Measurements from ENCODE around the gene ANKRD31. TPM values are rescaled to one million over a fixed set of nuclear protein-coding genes. Genes with fewer than 3 reads are reported as not detected.

The ANKRD31 gene
- total RNA-seq, 1 experiment from 2014 or later = 0.26 TPM

DNA sequence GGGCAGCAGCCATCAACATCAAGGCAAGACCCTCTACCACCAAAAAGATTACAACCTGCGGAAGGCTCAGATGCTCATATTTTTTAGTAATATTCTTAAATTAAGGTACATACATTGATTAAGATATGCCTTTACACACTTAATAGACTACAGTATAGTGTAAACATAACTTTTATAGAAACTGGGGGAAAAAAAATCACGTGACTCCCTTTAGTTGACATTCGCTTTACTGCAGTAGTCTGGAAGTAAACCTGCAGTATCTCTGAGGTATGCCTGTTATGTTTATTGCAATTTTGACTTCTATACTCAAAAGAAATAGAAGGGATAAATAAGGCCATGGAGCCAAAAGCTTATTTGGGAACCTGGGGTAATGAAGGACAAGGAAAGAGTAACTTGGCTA lies 169.2 kb downstream of the ANKRD31 start:
- TF ChIP-seq EZH2 (IDR thresholded peaks at IDR 0.05; ENCODE audit: low read length, unreplicated experiment) = no peak
- no peak for TF ChIP-seq EZH2phosphoT487 (IDR thresholded peaks at IDR 0.05; ENCODE audit: borderline replicate concordance, low read length)
- TF ChIP-seq CTCF (conservative IDR thresholded peaks at IDR 0.05; ENCODE audit: low read depth, low read length) = no peak
- Histone ChIP-seq H3K9me3 (ENCODE audit: low read length) (no peaks in the 10 kb centered on the region), H3K27ac (ENCODE audit: low read length) (no peak overlapping the region), H3K4me1 (ENCODE audit: insufficient read depth, low read length) (peaks cover 6% of the 10 kb centered on the region; the same call in 1 of the 2 replicates), H2AFZ (ENCODE audit: low read length) (no peak overlapping the region), H3K79me2 (ENCODE audit: low read length) (no peaks in the 10 kb centered on the region), H3K9me2 (replicated peaks; ENCODE audit: low read length) (no peaks in the 10 kb centered on the region), H4K20me1 (ENCODE audit: low read length) (no peaks in the 10 kb centered on the region), H3K27me3 (ENCODE audit: low read length) (no peaks in the 10 kb centered on the region), H3F3A (ENCODE audit: low read length, unreplicated experiment) (no peaks in the 10 kb centered on the region), H3K9ac (ENCODE audit: low read length) (no peak overlapping the region), H3K36me3 (ENCODE audit: low read depth, low read length) (no peaks in the 10 kb centered on the region), H3K4me2 (ENCODE audit: low read length) (no peak overlapping the region), H3K4me3 (ENCODE audit: low read length) (no peak overlapping the region)
- intact Hi-C loops (cut with micrococcal nuclease) = no loop called here
- POLR2A ChIA-PET (ENCODE audit: unreplicated experiment) = interaction anchor here (0.6 kb wide), 1 partner anchor 12 kb away, joined by 4 read pairs; no protein-coding TSS in a partner anchor
- CTCF ChIA-PET = no interaction called here
- DNase-seq = no peak
- ATAC-seq = no peak
- no TSS peak for BruUV-seq (replicated peaks)

DNA sequence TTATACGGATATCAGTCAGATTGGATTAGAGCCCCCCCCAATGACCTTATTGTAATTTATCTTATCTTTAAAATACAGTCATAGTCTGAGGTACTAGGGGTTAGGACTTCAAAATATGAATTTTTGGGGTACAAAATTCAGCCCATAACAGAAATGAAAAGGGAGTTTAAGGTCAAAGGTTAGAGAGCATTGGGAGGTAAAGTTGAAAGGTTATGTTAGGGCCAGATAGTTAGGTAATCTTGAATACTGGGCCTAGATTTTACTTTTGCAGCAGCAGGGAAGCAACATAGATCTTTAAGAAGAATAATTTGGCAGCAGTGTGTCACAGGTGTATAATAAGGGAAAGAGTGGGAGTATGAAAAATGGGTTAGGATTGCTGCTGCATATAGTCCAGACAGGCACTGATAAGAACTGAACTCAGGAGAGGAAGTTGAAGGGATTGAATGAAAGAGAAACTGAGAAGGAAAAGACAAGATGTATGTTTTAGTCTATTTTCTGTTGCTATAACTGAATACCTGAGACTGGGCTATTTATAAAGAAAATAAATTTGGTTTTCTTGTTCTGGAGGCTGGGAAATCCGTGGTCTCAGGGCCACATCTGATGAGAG lies 173.7 kb downstream of the ANKRD31 start:
- H4K20me1 ChIP-seq (ENCODE audit: low read length) = no peaks in the 10 kb centered on the region
- BruUV-seq (replicated peaks) = no TSS peak
- no peaks in the 10 kb centered on the region for H3K9me3 ChIP-seq (ENCODE audit: low read length)
- H3K4me2 ChIP-seq (ENCODE audit: low read length) = no peak overlapping the region
- H3K27me3 ChIP-seq (ENCODE audit: low read length) = no peaks in the 10 kb centered on the region
- H3F3A ChIP-seq (ENCODE audit: low read length, unreplicated experiment) = no peaks in the 10 kb centered on the region
- ATAC-seq (no peak), DNase-seq (no peak)
- ChIA-PET POLR2A (ENCODE audit: unreplicated experiment) (no interaction called here), CTCF (no interaction called here)
- no peak overlapping the region for H3K27ac ChIP-seq (ENCODE audit: low read length)
- no peak overlapping the region for H2AFZ ChIP-seq (ENCODE audit: low read length)
- H3K4me3 ChIP-seq (ENCODE audit: low read length) = no peak overlapping the region
- no peak overlapping the region for H3K9ac ChIP-seq (ENCODE audit: low read length)
- no peaks in the 10 kb centered on the region for H3K79me2 ChIP-seq (ENCODE audit: low read length)
- no peak for TF ChIP-seq EZH2 (IDR thresholded peaks at IDR 0.05; ENCODE audit: low read length, unreplicated experiment)
- TF ChIP-seq CTCF (conservative IDR thresholded peaks at IDR 0.05; ENCODE audit: low read depth, low read length) = no peak
- no peak for TF ChIP-seq EZH2phosphoT487 (IDR thresholded peaks at IDR 0.05; ENCODE audit: borderline replicate concordance, low read length)
- intact Hi-C loops (cut with micrococcal nuclease) = no loop called here
- no peaks in the 10 kb centered on the region for H3K4me1 ChIP-seq (ENCODE audit: insufficient read depth, low read length)
- no peaks in the 10 kb centered on the region for H3K9me2 ChIP-seq (replicated peaks; ENCODE audit: low read length)
- H3K36me3 ChIP-seq (ENCODE audit: low read depth, low read length) = no peaks in the 10 kb centered on the region

- Histone ChIP-seq H4K20me1 (ENCODE audit: low read length) (no peaks in the 10 kb centered on the region), H3K79me2 (ENCODE audit: low read length) (no peaks in the 10 kb centered on the region), H2AFZ (ENCODE audit: low read length) (no peak overlapping the region), H3K27ac (ENCODE audit: low read length) (no peak overlapping the region), H3K4me3 (ENCODE audit: low read length) (no peak overlapping the region), H3K4me1 (ENCODE audit: insufficient read depth, low read length) (no peaks in the 10 kb centered on the region), H3K9ac (ENCODE audit: low read length) (no peak overlapping the region), H3F3A (ENCODE audit: low read length, unreplicated experiment) (no peaks in the 10 kb centered on the region), H3K4me2 (ENCODE audit: low read length) (no peak overlapping the region), H3K9me3 (ENCODE audit: low read length) (no peaks in the 10 kb centered on the region), H3K9me2 (replicated peaks; ENCODE audit: low read length) (no peaks in the 10 kb centered on the region), H3K36me3 (ENCODE audit: low read depth, low read length) (no peaks in the 10 kb centered on the region), H3K27me3 (ENCODE audit: low read length) (no peaks in the 10 kb centered on the region)
- DNase-seq (no peak), ATAC-seq (no peak)
- POLR2A ChIA-PET (ENCODE audit: unreplicated experiment) = no interaction called here
- no peak for TF ChIP-seq EZH2phosphoT487 (IDR thresholded peaks at IDR 0.05; ENCODE audit: borderline replicate concordance, low read length)
- no peak for TF ChIP-seq CTCF (conservative IDR thresholded peaks at IDR 0.05; ENCODE audit: low read depth, low read length)
- no peak for TF ChIP-seq EZH2 (IDR thresholded peaks at IDR 0.05; ENCODE audit: low read length, unreplicated experiment)
- CTCF ChIA-PET = no interaction called here
- intact Hi-C loops (cut with micrococcal nuclease) = loop anchor here (10.0 kb wide), 1 partner anchor 175 kb away; the partner anchor contains the start of gene ANKRD31
- BruUV-seq (replicated peaks) = no TSS peak
Observed at GRCh38 chr5:75059912-75060545, 176.6 kb downstream of the ANKRD31 start.

All from PC-3 (cell line).